HepG2 (cell line): ENCODE data around the gene DDAH1. TPM values are rescaled to one million over a fixed set of nuclear protein-coding genes. Genes with fewer than 3 reads are reported as not detected.

Source experiments
- BRCA1 ChIP-seq: sonication (generic); formaldehyde crosslinking; IDR thresholded peaks from 2 replicates; pipeline ENCODE4 v1.4.0; 2020; ENCODE audit warnings: missing genetic modification reagents
- CEBPG ChIP-seq: IDR thresholded peaks from 2 replicates; pipeline ENCODE4 v1.6.1; 2016
- CENPT ChIP-seq: sonication (generic); formaldehyde crosslinking; IDR thresholded peaks from 2 replicates; pipeline ENCODE4 v1.8.0; 2022; ENCODE audit warnings: low read depth, mild to moderate bottlenecking, moderate library complexity, missing genetic modification reagents
- CHCHD3 ChIP-seq: sonication (generic); formaldehyde crosslinking; IDR thresholded peaks from 2 replicates; pipeline ENCODE4 v1.8.0; 2022; ENCODE audit warnings: mild to moderate bottlenecking, missing genetic modification reagents, moderate library complexity
- DMAP1 ChIP-seq: IDR thresholded peaks from 2 replicates; pipeline ENCODE4 v1.6.1; 2016
- FOXP4 ChIP-seq: sonication (generic); formaldehyde crosslinking; IDR thresholded peaks from 2 replicates; pipeline ENCODE4 v1.4.0; 2020; ENCODE audit warnings: missing genetic modification reagents
- LCORL ChIP-seq, 2 experiments: fragments of 450-650 bp in 1 of 2; sonication (generic) in 1 of 2; formaldehyde crosslinking in 1 of 2; IDR thresholded peaks; 2 replicates each; pipeline versions ENCODE4 v1.5.0 to v1.6.1; 2017 to 2020; ENCODE audit warnings: antibody characterized with exemption in 1 of 2, missing genetic modification reagents in 1 of 2
- MED8 ChIP-seq: sonication (generic); formaldehyde crosslinking; IDR thresholded peaks from 2 replicates; pipeline ENCODE4 v1.8.1; 2023; ENCODE audit warnings: mild to moderate bottlenecking, missing genetic modification reagents; ENCODE audit not compliant: insufficient replicate concordance
- MYNN ChIP-seq: sonication (generic); formaldehyde crosslinking; IDR thresholded peaks from 2 replicates; pipeline ENCODE4 v1.4.0; 2020; ENCODE audit warnings: mild to moderate bottlenecking, low read depth, missing genetic modification reagents
- NFKB2 ChIP-seq: sonication (generic); formaldehyde crosslinking; IDR thresholded peaks from 2 replicates; pipeline ENCODE4 v1.4.0; 2020; ENCODE audit warnings: missing genetic modification reagents, borderline replicate concordance
- NFRKB ChIP-seq: fragments of 450-650 bp; IDR thresholded peaks from 2 replicates; pipeline ENCODE4 v1.6.1; 2017
- TGIF2 ChIP-seq: IDR thresholded peaks from 2 replicates; pipeline ENCODE4 v1.6.1; 2016; ENCODE audit warnings: control low read depth, missing compliant biosample characterization
- ZBTB21 ChIP-seq: sonication (generic); formaldehyde crosslinking; IDR thresholded peaks from 2 replicates; pipeline ENCODE4 v1.4.0; 2020; ENCODE audit warnings: missing genetic modification reagents
- ZBTB42 ChIP-seq: sonication (generic); formaldehyde crosslinking; IDR thresholded peaks from 2 replicates; pipeline ENCODE4 v1.5.0; 2020; ENCODE audit warnings: mild to moderate bottlenecking, missing genetic modification reagents
- ZFP36L1 ChIP-seq: sonication (generic); formaldehyde crosslinking; IDR thresholded peaks from 2 replicates; pipeline ENCODE4 v1.8.0; 2022; ENCODE audit warnings: mild to moderate bottlenecking, missing genetic modification reagents, moderate library complexity
- ZFP82 ChIP-seq: sonication (generic); formaldehyde crosslinking; IDR thresholded peaks from 2 replicates; pipeline ENCODE4 v1.5.1; 2020; ENCODE audit warnings: mild to moderate bottlenecking, missing genetic modification reagents, borderline replicate concordance
- ZNF343 ChIP-seq: sonication (generic); formaldehyde crosslinking; IDR thresholded peaks from 2 replicates; pipeline ENCODE4 v1.4.0; 2020; ENCODE audit warnings: mild to moderate bottlenecking, missing genetic modification reagents
- ZNF441 ChIP-seq: sonication (generic); formaldehyde crosslinking; IDR thresholded peaks from 2 replicates; pipeline ENCODE4 v1.7.0; 2021; ENCODE audit warnings: missing genetic modification reagents, borderline replicate concordance
- ZNF569 ChIP-seq: sonication (generic); formaldehyde crosslinking; IDR thresholded peaks from 2 replicates; pipeline ENCODE4 v1.5.0; 2020; ENCODE audit warnings: mild to moderate bottlenecking, missing genetic modification reagents, moderate library complexity, borderline replicate concordance
- ZNF670 ChIP-seq: sonication (generic); formaldehyde crosslinking; IDR thresholded peaks from 2 replicates; pipeline ENCODE4 v1.8.0; 2022; ENCODE audit warnings: mild to moderate bottlenecking, missing genetic modification reagents, borderline replicate concordance
- polyA plus RNA-seq, 8 experiments: library from polyadenylated mRNA; depleted of rRNA in 3 of 8; stranded (reverse) in 7 of 8; unstranded in 1 of 8; fragments of >200 nt; fragmentation: Illumina TruSeq in 4 of 8; extraction: Trizol in 4 of 8; gene quantifications; 2 replicates each; pipeline versions ENCODE4 v1.2.1 to v1.2.3, GENCODE V29; 2011 to 2016; ENCODE audit warnings: low read depth in 4 of 8, missing spikeins in 1 of 8, mixed read lengths in 1 of 8; ENCODE audit not compliant: insufficient read depth in 1 of 8
- total RNA-seq, 5 experiments: library from RNA; depleted of rRNA; stranded (reverse); fragments of >200 nt; fragmentation: Illumina TruSeq; extraction: Trizol; gene quantifications; 2 replicates each; pipeline ENCODE4 v1.2.3, GENCODE V29; 2016; ENCODE audit warnings: low read depth in 1 of 5
- TF ChIP-seq, protein P1 (sequence below), 2 experiments: fragments of 450-650 bp in 1 of 2; sonication (generic) in 1 of 2; formaldehyde crosslinking in 1 of 2; IDR thresholded peaks; 2 replicates each; pipeline versions ENCODE4 v1.6.1 to v1.8.0; 2016 to 2022; ENCODE audit warnings: antibody characterized with exemption in 1 of 2, mild to moderate bottlenecking in 1 of 2, missing genetic modification reagents in 1 of 2

Gene DDAH1
- total and polyA plus RNA-seq, 2 of the 13 experiments (the other 11 are each of a cell fraction or from before 2014, with no cell fraction given): 39.7 to 64.4 TPM

DNA sequence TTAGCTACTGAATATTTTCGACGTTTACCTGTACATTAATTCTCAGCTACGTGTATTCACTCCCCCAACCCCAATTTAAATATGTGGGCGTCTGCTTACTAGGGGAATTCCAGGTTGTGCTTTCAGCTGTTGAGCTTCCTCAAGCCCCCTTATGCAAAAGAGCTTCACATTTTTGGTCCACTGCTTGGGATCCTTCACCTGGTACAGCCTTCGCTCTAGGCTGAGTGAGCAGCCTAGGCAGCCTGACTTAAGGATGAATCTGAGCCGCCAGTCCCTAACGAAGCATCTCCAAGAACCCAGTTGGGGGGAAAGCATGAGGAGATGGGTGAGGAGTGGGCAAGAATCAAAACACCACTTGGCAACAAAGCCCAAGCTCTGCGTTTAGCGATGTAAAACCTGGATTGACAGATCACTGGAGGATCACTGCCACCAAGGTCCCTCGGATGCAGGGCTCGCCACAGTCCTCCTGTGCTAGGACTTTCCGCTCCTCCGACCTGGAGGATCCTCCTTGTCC lies 189.2 kb downstream of the DDAH1 start (continued):
- TF ChIP-seq BRCA1 (CRISPR knock-in tag) (no peak), ZNF569 (no peak), CEBPG (CRISPR knock-in tag) (no peak), CHCHD3 (no peak), FOXP4 (CRISPR knock-in tag) (no peak), ZNF441 (CRISPR knock-in tag) (peak; percentile 2; the same call in 1 of the 2 replicates), ZNF670 (0 out of 2 replicates have a peak, but pooled peaks have one; percentile 38), LCORL (IDR thresholded peaks at IDR 0.05) (no peak), LCORL (CRISPR knock-in tag; IDR thresholded peaks at IDR 0.05) (0 out of 2 replicates have a peak, but pooled peaks have one; percentile 8), ZFP82 (no peak), ZBTB42 (CRISPR knock-in tag) (no peak), NFRKB (no peak), ZBTB21 (CRISPR knock-in tag) (no peak), MYNN (CRISPR knock-in tag) (no peak), ZFP36L1 (CRISPR knock-in tag) (no peak), CENPT (0 out of 2 replicates have a peak, but pooled peaks have one; percentile 41), ZNF343 (CRISPR knock-in tag) (no peak), NFKB2 (CRISPR knock-in tag) (peak; percentile 40; the same call in 1 of the 2 replicates), MED8 (CRISPR knock-in tag) (no peak), DMAP1 (no peak), TGIF2 (CRISPR knock-in tag) (no peak)
- TF ChIP-seq, protein P1, sequence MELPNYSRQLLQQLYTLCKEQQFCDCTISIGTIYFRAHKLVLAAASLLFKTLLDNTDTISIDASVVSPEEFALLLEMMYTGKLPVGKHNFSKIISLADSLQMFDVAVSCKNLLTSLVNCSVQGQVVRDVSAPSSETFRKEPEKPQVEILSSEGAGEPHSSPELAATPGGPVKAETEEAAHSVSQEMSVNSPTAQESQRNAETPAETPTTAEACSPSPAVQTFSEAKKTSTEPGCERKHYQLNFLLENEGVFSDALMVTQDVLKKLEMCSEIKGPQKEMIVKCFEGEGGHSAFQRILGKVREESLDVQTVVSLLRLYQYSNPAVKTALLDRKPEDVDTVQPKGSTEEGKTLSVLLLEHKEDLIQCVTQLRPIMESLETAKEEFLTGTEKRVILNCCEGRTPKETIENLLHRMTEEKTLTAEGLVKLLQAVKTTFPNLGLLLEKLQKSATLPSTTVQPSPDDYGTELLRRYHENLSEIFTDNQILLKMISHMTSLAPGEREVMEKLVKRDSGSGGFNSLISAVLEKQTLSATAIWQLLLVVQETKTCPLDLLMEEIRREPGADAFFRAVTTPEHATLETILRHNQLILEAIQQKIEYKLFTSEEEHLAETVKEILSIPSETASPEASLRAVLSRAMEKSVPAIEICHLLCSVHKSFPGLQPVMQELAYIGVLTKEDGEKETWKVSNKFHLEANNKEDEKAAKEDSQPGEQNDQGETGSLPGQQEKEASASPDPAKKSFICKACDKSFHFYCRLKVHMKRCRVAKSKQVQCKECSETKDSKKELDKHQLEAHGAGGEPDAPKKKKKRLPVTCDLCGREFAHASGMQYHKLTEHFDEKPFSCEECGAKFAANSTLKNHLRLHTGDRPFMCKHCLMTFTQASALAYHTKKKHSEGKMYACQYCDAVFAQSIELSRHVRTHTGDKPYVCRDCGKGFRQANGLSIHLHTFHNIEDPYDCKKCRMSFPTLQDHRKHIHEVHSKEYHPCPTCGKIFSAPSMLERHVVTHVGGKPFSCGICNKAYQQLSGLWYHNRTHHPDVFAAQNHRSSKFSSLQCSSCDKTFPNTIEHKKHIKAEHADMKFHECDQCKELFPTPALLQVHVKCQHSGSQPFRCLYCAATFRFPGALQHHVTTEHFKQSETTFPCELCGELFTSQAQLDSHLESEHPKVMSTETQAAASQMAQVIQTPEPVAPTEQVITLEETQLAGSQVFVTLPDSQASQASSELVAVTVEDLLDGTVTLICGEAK (IDR thresholded peaks at IDR 0.05): no peak
- TF ChIP-seq, protein P1 (CRISPR knock-in tag; IDR thresholded peaks at IDR 0.05): no peak
